ENCODE results near the gene SYT17.

GRCh38 chr16:19242186-19242585 lies 74.1 kb downstream of the SYT17 start:
- no peak for TF ChIP-seq TAF1 (IDR thresholded peaks at IDR 0.05; ENCODE audit: borderline replicate concordance, low read depth, low read length)
- no peak for TF ChIP-seq POLR2A (IDR thresholded peaks at IDR 0.05; ENCODE audit: low read depth, low read length)
- no peak for TF ChIP-seq POLR2AphosphoS5 (IDR thresholded peaks at IDR 0.05; ENCODE audit: low read depth, low read length)
